A673 (cell line): ENCODE measurements around the gene AMBRA1. TPM values are rescaled to one million over a fixed set of nuclear protein-coding genes. Genes with fewer than 3 reads are reported as not detected.
"Not testable (repeated sequence)": the region's sequence is repeated elsewhere in the genome, so short reads cannot be mapped to it uniquely, and the experiment has no call there.

Experiments used
- BruUV-seq: library from RNA; stranded (reverse); fragments of 400-500 nt; replicated peaks from 2 replicates; lab custom pipeline; 2021; lab: Mats Ljungman, UMichigan
- CTCF ChIA-PET: fragments of 300-600 bp; sonication (Branson Sonifier 250); formaldehyde crosslinking; loops from one replicate; lab custom pipeline; 2022; ENCODE audit warnings: antibody characterized with exemption; lab: Charles Lee
- POLR2A ChIA-PET: fragments of 300-600 bp; sonication (Branson Sonifier 250); formaldehyde crosslinking; loops from one replicate; lab custom pipeline; 2022; ENCODE audit warnings: antibody characterized with exemption; ENCODE audit not compliant: low non-redundant PET; lab: Charles Lee
- DNase-seq: peaks from one replicate; pipeline ENCODE4 v3.0.0-alpha.2; 2015; ENCODE audit warnings: low spot score
- H3K27ac ChIP-seq: fragments of 200-600 bp; sonication (generic); 2 replicates; pipeline ENCODE4 v1.5.1; 2016; ENCODE audit warnings: mixed run types, low read depth, mild to moderate bottlenecking, mixed read lengths, antibody characterized with exemption, low read length; ENCODE audit not compliant: poor library complexity, severe bottlenecking
- H3K27me3 ChIP-seq: fragments of 200-600 bp; sonication (generic); replicated peaks from 2 replicates; pipeline ENCODE4 v1.6.1; 2017; ENCODE audit warnings: mixed run types, low read depth, mild to moderate bottlenecking, mixed read lengths, antibody characterized with exemption, low read length; ENCODE audit not compliant: insufficient read depth, poor library complexity
- H3K36me3 ChIP-seq: fragments of 200-600 bp; sonication (generic); 2 replicates; pipeline ENCODE4 v1.6.1; 2016; ENCODE audit warnings: mixed run types, mild to moderate bottlenecking, mixed read lengths, antibody characterized with exemption, low read length; ENCODE audit not compliant: insufficient read depth, poor library complexity, severe bottlenecking
- H3K4me1 ChIP-seq: fragments of 200-600 bp; sonication (generic); 2 replicates; pipeline ENCODE4 v1.6.1; 2017; ENCODE audit warnings: mixed run types, mild to moderate bottlenecking, mixed read lengths, antibody characterized with exemption, low read length; ENCODE audit not compliant: insufficient read depth, poor library complexity, severe bottlenecking
- H3K4me3 ChIP-seq: fragments of 200-600 bp; sonication (generic); 2 replicates; pipeline ENCODE4 v1.5.1; 2016; ENCODE audit warnings: low read depth, mixed run types, mild to moderate bottlenecking, mixed read lengths, low read length; ENCODE audit not compliant: poor library complexity, severe bottlenecking
- H3K9me3 ChIP-seq: fragments of 200-600 bp; sonication (generic); 2 replicates; pipeline ENCODE4 v1.6.1; 2016; ENCODE audit warnings: mixed run types, low read depth, mild to moderate bottlenecking, mixed read lengths, antibody characterized with exemption, low read length; ENCODE audit not compliant: poor library complexity, severe bottlenecking
- EZH2 ChIP-seq: fragments of 200-600 bp; sonication (generic); IDR thresholded peaks from 2 replicates; pipeline ENCODE4 v1.6.1; 2017; ENCODE audit warnings: borderline replicate concordance, low read depth, mild to moderate bottlenecking, mixed read lengths, antibody characterized with exemption, low read length; ENCODE audit not compliant: poor library complexity, severe bottlenecking
- intact Hi-C: fragments of 100-400 bp; cut with micrococcal nuclease; formaldehyde crosslinking; loops from one replicate; pipeline ENCODE4 v1.10.0; 2022; ENCODE audit not compliant: unreplicated experiment
- total RNA-seq: library from RNA; stranded (reverse); gene quantifications from 2 replicates; pipeline ENCODE4 v1.2.3, GENCODE V29; 2021
- TF ChIP-seq, protein P1 (sequence below): fragments of 300-800, 200-600 bp; sonication (generic); conservative IDR thresholded peaks from 2 replicates; pipeline ENCODE4 v1.5.1; 2017; ENCODE audit warnings: low read depth, mild to moderate bottlenecking, antibody characterized with exemption, low read length, moderate library complexity, mixed read lengths

AMBRA1 gene
- total RNA-seq, 1 experiment from 2014 or later, result 78.1 TPM

DNA sequence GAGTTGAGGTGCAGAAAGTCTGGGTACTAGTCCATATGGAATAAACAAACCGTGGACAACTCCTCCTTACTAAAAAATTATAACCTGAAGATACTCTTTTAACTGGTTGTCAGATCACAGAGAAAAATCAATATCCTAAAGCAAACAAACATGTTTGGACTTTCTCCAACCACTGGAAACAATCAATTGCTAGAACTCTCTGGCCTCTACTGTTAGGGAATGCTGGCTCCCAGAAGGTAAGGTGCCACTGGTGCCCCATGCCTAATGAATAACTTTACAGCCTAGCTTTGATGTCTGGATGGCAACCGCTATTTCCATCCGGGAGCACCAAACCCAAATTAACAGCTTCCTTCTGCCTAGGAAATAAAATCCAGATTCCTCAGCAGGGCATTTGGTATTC, 74.5 kb downstream of the AMBRA1 start:
- no TSS peak for BruUV-seq
- CTCF ChIA-PET, result interaction anchor here (0.7 kb wide), 1 partner anchor 29 kb away, joined by 4 read pairs; no protein-coding TSS in a partner anchor
- TF ChIP-seq, protein P1, sequence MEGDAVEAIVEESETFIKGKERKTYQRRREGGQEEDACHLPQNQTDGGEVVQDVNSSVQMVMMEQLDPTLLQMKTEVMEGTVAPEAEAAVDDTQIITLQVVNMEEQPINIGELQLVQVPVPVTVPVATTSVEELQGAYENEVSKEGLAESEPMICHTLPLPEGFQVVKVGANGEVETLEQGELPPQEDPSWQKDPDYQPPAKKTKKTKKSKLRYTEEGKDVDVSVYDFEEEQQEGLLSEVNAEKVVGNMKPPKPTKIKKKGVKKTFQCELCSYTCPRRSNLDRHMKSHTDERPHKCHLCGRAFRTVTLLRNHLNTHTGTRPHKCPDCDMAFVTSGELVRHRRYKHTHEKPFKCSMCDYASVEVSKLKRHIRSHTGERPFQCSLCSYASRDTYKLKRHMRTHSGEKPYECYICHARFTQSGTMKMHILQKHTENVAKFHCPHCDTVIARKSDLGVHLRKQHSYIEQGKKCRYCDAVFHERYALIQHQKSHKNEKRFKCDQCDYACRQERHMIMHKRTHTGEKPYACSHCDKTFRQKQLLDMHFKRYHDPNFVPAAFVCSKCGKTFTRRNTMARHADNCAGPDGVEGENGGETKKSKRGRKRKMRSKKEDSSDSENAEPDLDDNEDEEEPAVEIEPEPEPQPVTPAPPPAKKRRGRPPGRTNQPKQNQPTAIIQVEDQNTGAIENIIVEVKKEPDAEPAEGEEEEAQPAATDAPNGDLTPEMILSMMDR, result no peak
- no peak for TF ChIP-seq EZH2

DNA sequence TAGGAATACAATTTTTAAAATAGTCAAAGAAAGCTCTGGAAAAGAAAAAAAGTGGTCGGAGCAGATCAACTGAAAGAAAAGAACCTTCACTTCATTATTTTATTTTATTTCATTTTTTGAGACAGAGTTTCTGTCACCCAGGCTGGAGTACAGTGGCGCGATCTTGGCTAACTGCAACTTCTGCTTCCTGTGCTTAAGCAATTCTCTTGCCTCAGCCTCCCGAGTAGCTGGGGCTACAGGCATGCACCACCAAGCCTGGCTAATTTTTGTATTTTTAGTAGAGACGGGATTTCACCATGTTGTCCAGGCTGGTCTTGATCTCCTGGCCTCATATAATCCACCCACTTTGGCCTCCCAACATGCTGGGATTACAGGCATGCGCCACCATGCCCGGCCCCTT, 74.9 kb downstream of the AMBRA1 start:
- H3K4me3 ChIP-seq, POLR2A ChIA-PET, BruUV-seq, H3K27ac ChIP-seq, DNase-seq, H3K9me3 ChIP-seq, H3K36me3 ChIP-seq, intact Hi-C loops, H3K27me3 ChIP-seq: not testable (repeated sequence)
- peaks cover 44% of the 10 kb centered on the region for H3K4me1 ChIP-seq
- CTCF ChIA-PET, result interaction anchor here (0.7 to 1.0 kb wide), 2 partner anchors 10 to 29 kb away, joined by 3 to 10 read pairs; no protein-coding TSS in a partner anchor

More for the DNA sequence above, 74.5 kb downstream of the AMBRA1 start:
- intact Hi-C loops, result no loop called here
- peaks cover 43% of the 10 kb centered on the region for H3K4me1 ChIP-seq
- no peak for DNase-seq
- no peak overlapping the region for H3K27ac ChIP-seq
- no peaks in the 10 kb centered on the region for H3K27me3 ChIP-seq
- H3K4me3 ChIP-seq, result no peak overlapping the region
- no peaks in the 10 kb centered on the region for H3K36me3 ChIP-seq
- no peaks in the 10 kb centered on the region for H3K9me3 ChIP-seq
- POLR2A ChIA-PET, result no interaction called here

DNA sequence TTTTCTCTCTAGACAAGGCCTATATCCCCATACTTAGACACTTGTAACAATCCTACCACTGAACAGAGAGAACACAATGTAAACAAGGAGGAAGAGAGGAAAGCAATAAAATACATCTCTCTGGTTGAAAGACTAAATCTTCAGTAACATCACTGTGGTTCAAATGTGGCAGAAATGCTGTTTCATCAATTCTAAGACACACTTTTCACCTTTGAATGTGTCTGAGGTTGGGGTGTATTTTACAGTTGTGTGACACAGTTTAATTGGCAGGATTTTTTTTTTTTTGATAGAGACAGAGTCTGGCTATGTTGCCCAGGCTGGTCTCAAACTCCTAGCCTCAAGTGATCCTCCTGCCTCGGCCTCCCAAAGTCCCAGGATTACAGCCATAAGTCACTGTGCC, 79.5 kb downstream of the AMBRA1 start:
- no peaks in the 10 kb centered on the region for H3K36me3 ChIP-seq
- H3K4me3 ChIP-seq, result no peak overlapping the region
- intact Hi-C loops, result loop anchor here (2.0 kb wide), 1 partner anchor 20 kb away; no protein-coding TSS in a partner anchor
- POLR2A ChIA-PET, result no interaction called here
- CTCF ChIA-PET, result interaction anchor here (1.1 kb wide), 1 partner anchor 15 kb away, joined by 4 read pairs; no protein-coding TSS in a partner anchor
- H3K4me1 ChIP-seq, result peaks cover 12% of the 10 kb centered on the region
- TF ChIP-seq, protein P1, result no peak
- no peak for TF ChIP-seq EZH2
- no TSS peak for BruUV-seq
- H3K27ac ChIP-seq, result no peak overlapping the region
- DNase-seq, result no peak
- H3K9me3 ChIP-seq, result no peaks in the 10 kb centered on the region
- no peaks in the 10 kb centered on the region for H3K27me3 ChIP-seq

DNA sequence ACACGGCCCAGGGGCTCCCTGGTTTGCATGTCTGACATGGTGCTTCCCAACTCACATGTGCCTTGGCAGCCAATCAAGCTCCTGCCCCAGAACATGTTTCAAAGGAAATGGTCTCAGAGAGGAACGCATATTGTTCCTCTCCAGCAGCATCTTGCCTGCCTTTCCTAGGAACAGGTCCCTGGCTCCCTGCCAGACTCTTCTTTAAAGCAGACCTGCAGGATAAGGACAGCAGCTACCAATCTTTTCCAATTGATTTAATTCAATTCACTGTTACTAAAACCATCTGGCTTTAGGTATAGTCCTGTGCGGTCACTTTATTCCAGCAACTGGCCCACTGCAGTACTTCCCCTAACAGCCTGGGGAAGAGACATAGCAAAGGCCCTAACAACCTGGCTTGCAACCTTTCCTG, 79.9 kb downstream of the AMBRA1 start:
- TF ChIP-seq, protein P1, result no peak
- TF ChIP-seq EZH2, result no peak
- no TSS peak for BruUV-seq
- Histone ChIP-seq H3K9me3 (no peaks in the 10 kb centered on the region), H3K27ac (no peak overlapping the region), H3K27me3 (no peaks in the 10 kb centered on the region), H3K4me3 (no peak overlapping the region), H3K4me1 (peaks cover 10% of the 10 kb centered on the region), H3K36me3 (no peaks in the 10 kb centered on the region)
- POLR2A ChIA-PET, result no interaction called here
- intact Hi-C loops, result loop anchor here (2.0 kb wide), 2 partner anchors 13 to 21 kb away; no protein-coding TSS in a partner anchor
- peak; percentile 79 for DNase-seq
- CTCF ChIA-PET, result interaction anchor here (1.1 to 1.7 kb wide), 2 partner anchors 16 to 24 kb away, joined by 4 to 6 read pairs; no protein-coding TSS in a partner anchor
